HepG2 (cell line): ENCODE data around the gene POLDIP3. TPM values are rescaled to one million over a fixed set of nuclear protein-coding genes. Genes with fewer than 3 reads are reported as not detected.

Source experiments
- CBX1 ChIP-seq: IDR thresholded peaks from one replicate; pipeline ENCODE4 v1.6.1; 2016; ENCODE audit warnings: antibody characterized with exemption, low read depth
- EP300 ChIP-seq, 3 experiments: sonication (generic) in 1 of 3; formaldehyde crosslinking in 1 of 3; IDR thresholded peaks; 2 replicates each; pipeline versions ENCODE4 v1.5.1 to v1.6.1; 2011 to 2020; ENCODE audit warnings: low read depth in 2 of 3, low read length in 2 of 3, borderline replicate concordance in 1 of 3, improper control_type of control experiment in 1 of 3, mild to moderate bottlenecking in 1 of 3, missing genetic modification reagents in 1 of 3, moderate library complexity in 1 of 3
- KAT7 ChIP-seq: IDR thresholded peaks from 2 replicates; pipeline ENCODE4 v1.6.1; 2018; ENCODE audit warnings: borderline replicate concordance, missing compliant biosample characterization
- KDM1A ChIP-seq: IDR thresholded peaks from 2 replicates; pipeline ENCODE4 v1.6.1; 2016; ENCODE audit warnings: missing compliant biosample characterization
- MAFK ChIP-seq, 2 experiments: IDR thresholded peaks in 1 of 2; conservative IDR thresholded peaks in 1 of 2; 2 replicates each; pipeline ENCODE4 v1.6.1; 2011; ENCODE audit warnings: improper control_type of control experiment in 2 of 2, low read length in 2 of 2
- MIER2 ChIP-seq: IDR thresholded peaks from 2 replicates; pipeline ENCODE4 v1.6.1; 2016; ENCODE audit warnings: missing biosample characterization, missing genetic modification reagents
- MIXL1 ChIP-seq: IDR thresholded peaks from 2 replicates; pipeline ENCODE4 v1.6.1; 2016
- NFKB2 ChIP-seq: sonication (generic); formaldehyde crosslinking; IDR thresholded peaks from 2 replicates; pipeline ENCODE4 v1.4.0; 2020; ENCODE audit warnings: missing genetic modification reagents, borderline replicate concordance
- SRY ChIP-seq: sonication (generic); formaldehyde crosslinking; IDR thresholded peaks from 2 replicates; pipeline ENCODE4 v1.8.0; 2022; ENCODE audit warnings: mild to moderate bottlenecking, missing genetic modification reagents
- STAG1 ChIP-seq: sonication (generic); formaldehyde crosslinking; IDR thresholded peaks from 2 replicates; pipeline ENCODE4 v1.4.0; 2020; ENCODE audit warnings: missing genetic modification reagents
- ZFP36L2 ChIP-seq: sonication (generic); formaldehyde crosslinking; IDR thresholded peaks from 2 replicates; pipeline ENCODE4 v1.4.0; 2020; ENCODE audit warnings: missing genetic modification reagents
- ZNF747 ChIP-seq: sonication (generic); formaldehyde crosslinking; IDR thresholded peaks from 2 replicates; pipeline ENCODE4 v1.8.1; 2023; ENCODE audit warnings: missing genetic modification reagents, mild to moderate bottlenecking, borderline replicate concordance
- ZZZ3 ChIP-seq: sonication (generic); formaldehyde crosslinking; IDR thresholded peaks from 2 replicates; pipeline ENCODE4 v1.4.0; 2020; ENCODE audit warnings: missing genetic modification reagents, mild to moderate bottlenecking, borderline replicate concordance
- polyA plus RNA-seq, 8 experiments: library from polyadenylated mRNA; depleted of rRNA in 3 of 8; stranded (reverse) in 7 of 8; unstranded in 1 of 8; fragments of >200 nt; fragmentation: Illumina TruSeq in 4 of 8; extraction: Trizol in 4 of 8; gene quantifications; 2 replicates each; pipeline versions ENCODE4 v1.2.1 to v1.2.3, GENCODE V29; 2011 to 2016; ENCODE audit warnings: low read depth in 4 of 8, missing spikeins in 1 of 8, mixed read lengths in 1 of 8; ENCODE audit not compliant: insufficient read depth in 1 of 8
- total RNA-seq, 5 experiments: library from RNA; depleted of rRNA; stranded (reverse); fragments of >200 nt; fragmentation: Illumina TruSeq; extraction: Trizol; gene quantifications; 2 replicates each; pipeline ENCODE4 v1.2.3, GENCODE V29; 2016; ENCODE audit warnings: low read depth in 1 of 5
- TF ChIP-seq, protein P1 (sequence below): sonication (generic); formaldehyde crosslinking; IDR thresholded peaks from 2 replicates; pipeline ENCODE4 v1.4.0; 2020; ENCODE audit warnings: missing genetic modification reagents
- TF ChIP-seq, protein P2 (sequence below): sonication (generic); formaldehyde crosslinking; IDR thresholded peaks from 2 replicates; pipeline ENCODE4 v1.5.0; 2020; ENCODE audit warnings: mild to moderate bottlenecking, missing genetic modification reagents, moderate library complexity
- TF ChIP-seq, protein P3 (sequence below): sonication (generic); formaldehyde crosslinking; IDR thresholded peaks from 2 replicates; pipeline ENCODE4 v1.4.0; 2020; ENCODE audit warnings: missing genetic modification reagents, mild to moderate bottlenecking, borderline replicate concordance
- TF ChIP-seq, protein P4 (sequence below): sonication (generic); formaldehyde crosslinking; IDR thresholded peaks from 2 replicates; pipeline ENCODE4 v1.4.0; 2020; ENCODE audit warnings: missing genetic modification reagents, borderline replicate concordance
- TF ChIP-seq, protein P5 (sequence below): sonication (generic); formaldehyde crosslinking; IDR thresholded peaks from 2 replicates; pipeline ENCODE4 v1.4.0; 2020; ENCODE audit warnings: missing genetic modification reagents
- TF ChIP-seq, protein P6 (sequence below): sonication (generic); formaldehyde crosslinking; IDR thresholded peaks from 2 replicates; pipeline ENCODE4 v1.8.0; 2022; ENCODE audit warnings: missing genetic modification reagents, mild to moderate bottlenecking, borderline replicate concordance

POLDIP3 gene
- total and polyA plus RNA-seq, 2 of the 13 experiments (the other 11 are each of a cell fraction or from before 2014, with no cell fraction given), result 45.8 to 47.4 TPM

DNA sequence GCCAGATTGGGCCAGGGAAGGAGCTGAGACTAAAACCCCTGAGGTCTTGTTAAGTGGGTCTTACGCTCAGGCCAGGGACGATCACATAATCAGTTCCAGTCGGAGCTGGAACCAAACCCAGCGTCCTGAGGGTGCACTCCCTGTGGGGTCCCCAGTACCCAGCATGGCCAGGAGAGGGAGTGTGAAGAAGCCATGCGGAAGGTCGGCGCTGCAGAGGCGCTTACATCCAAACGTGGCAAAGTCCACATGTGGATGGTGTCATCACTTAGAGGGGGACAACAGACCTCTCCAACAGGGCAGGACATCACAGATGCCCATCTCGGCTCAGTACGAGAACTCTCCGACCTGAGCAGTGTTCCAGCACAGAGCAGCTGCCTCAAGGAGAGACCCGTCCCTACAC, 17.4 kb upstream of the POLDIP3 start (continued):
- TF ChIP-seq, protein P1, sequence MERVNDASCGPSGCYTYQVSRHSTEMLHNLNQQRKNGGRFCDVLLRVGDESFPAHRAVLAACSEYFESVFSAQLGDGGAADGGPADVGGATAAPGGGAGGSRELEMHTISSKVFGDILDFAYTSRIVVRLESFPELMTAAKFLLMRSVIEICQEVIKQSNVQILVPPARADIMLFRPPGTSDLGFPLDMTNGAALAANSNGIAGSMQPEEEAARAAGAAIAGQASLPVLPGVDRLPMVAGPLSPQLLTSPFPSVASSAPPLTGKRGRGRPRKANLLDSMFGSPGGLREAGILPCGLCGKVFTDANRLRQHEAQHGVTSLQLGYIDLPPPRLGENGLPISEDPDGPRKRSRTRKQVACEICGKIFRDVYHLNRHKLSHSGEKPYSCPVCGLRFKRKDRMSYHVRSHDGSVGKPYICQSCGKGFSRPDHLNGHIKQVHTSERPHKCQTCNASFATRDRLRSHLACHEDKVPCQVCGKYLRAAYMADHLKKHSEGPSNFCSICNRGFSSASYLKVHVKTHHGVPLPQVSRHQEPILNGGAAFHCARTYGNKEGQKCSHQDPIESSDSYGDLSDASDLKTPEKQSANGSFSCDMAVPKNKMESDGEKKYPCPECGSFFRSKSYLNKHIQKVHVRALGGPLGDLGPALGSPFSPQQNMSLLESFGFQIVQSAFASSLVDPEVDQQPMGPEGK (CRISPR knock-in tag), result 0 out of 2 replicates have a peak, but pooled peaks have one; percentile 12
- TF ChIP-seq SRY (no peak), KDM1A (no peak), KAT7 (CRISPR knock-in tag) (no peak), STAG1 (peak; percentile 20; the same call in 1 of the 2 replicates), MIXL1 (CRISPR knock-in tag) (no peak), EP300 (IDR thresholded peaks at IDR 0.05; ENCODE audit: low read depth in 2 of 2, low read length in 2 of 2) (no peak), EP300 (CRISPR knock-in tag; IDR thresholded peaks at IDR 0.05; ENCODE audit: borderline replicate concordance) (no peak), CBX1 (no peak), MIER2 (no peak), MAFK (conservative IDR thresholded peaks at IDR 0.05 in 1 of 2, IDR thresholded peaks at IDR 0.05 in 1 of 2; ENCODE audit: low read length in 2 of 2) (no peak), ZFP36L2 (CRISPR knock-in tag) (no peak), NFKB2 (CRISPR knock-in tag) (no peak), ZZZ3 (no peak), ZNF747 (no peak)
- TF ChIP-seq, protein P2, sequence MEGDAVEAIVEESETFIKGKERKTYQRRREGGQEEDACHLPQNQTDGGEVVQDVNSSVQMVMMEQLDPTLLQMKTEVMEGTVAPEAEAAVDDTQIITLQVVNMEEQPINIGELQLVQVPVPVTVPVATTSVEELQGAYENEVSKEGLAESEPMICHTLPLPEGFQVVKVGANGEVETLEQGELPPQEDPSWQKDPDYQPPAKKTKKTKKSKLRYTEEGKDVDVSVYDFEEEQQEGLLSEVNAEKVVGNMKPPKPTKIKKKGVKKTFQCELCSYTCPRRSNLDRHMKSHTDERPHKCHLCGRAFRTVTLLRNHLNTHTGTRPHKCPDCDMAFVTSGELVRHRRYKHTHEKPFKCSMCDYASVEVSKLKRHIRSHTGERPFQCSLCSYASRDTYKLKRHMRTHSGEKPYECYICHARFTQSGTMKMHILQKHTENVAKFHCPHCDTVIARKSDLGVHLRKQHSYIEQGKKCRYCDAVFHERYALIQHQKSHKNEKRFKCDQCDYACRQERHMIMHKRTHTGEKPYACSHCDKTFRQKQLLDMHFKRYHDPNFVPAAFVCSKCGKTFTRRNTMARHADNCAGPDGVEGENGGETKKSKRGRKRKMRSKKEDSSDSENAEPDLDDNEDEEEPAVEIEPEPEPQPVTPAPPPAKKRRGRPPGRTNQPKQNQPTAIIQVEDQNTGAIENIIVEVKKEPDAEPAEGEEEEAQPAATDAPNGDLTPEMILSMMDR (CRISPR knock-in tag), result peak; percentile 49; the same call in 1 of the 2 replicates
- TF ChIP-seq, protein P3, sequence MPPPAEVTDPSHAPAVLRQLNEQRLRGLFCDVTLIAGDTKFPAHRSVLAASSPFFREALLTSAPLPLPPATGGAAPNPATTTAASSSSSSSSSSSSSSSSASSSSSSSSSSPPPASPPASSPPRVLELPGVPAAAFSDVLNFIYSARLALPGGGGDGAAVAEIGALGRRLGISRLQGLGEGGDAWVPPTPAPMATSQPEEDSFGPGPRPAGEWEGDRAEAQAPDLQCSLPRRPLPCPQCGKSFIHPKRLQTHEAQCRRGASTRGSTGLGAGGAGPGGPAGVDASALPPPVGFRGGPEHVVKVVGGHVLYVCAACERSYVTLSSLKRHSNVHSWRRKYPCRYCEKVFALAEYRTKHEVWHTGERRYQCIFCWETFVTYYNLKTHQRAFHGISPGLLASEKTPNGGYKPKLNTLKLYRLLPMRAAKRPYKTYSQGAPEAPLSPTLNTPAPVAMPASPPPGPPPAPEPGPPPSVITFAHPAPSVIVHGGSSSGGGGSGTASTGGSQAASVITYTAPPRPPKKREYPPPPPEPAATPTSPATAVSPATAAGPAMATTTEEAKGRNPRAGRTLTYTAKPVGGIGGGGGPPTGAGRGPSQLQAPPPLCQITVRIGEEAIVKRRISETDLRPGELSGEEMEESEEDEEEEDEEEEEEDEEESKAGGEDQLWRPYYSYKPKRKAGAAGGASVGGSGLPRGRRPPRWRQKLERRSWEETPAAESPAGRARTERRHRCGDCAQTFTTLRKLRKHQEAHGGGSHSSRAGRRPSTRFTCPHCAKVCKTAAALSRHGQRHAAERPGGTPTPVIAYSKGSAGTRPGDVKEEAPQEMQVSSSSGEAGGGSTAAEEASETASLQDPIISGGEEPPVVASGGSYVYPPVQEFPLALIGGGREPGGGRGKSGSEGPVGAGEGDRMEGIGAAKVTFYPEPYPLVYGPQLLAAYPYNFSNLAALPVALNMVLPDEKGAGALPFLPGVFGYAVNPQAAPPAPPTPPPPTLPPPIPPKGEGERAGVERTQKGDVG (CRISPR knock-in tag), result peak; percentile 60; the same call in 1 of the 2 replicates
- TF ChIP-seq, protein P4, sequence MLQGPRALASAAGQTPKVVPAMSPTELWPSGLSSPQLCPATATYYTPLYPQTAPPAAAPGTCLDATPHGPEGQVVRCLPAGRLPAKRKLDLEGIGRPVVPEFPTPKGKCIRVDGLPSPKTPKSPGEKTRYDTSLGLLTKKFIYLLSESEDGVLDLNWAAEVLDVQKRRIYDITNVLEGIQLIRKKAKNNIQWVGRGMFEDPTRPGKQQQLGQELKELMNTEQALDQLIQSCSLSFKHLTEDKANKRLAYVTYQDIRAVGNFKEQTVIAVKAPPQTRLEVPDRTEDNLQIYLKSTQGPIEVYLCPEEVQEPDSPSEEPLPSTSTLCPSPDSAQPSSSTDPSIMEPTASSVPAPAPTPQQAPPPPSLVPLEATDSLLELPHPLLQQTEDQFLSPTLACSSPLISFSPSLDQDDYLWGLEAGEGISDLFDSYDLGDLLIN (CRISPR knock-in tag), result no peak
- TF ChIP-seq, protein P5, sequence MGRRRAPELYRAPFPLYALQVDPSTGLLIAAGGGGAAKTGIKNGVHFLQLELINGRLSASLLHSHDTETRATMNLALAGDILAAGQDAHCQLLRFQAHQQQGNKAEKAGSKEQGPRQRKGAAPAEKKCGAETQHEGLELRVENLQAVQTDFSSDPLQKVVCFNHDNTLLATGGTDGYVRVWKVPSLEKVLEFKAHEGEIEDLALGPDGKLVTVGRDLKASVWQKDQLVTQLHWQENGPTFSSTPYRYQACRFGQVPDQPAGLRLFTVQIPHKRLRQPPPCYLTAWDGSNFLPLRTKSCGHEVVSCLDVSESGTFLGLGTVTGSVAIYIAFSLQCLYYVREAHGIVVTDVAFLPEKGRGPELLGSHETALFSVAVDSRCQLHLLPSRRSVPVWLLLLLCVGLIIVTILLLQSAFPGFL, result no peak
- TF ChIP-seq, protein P6, sequence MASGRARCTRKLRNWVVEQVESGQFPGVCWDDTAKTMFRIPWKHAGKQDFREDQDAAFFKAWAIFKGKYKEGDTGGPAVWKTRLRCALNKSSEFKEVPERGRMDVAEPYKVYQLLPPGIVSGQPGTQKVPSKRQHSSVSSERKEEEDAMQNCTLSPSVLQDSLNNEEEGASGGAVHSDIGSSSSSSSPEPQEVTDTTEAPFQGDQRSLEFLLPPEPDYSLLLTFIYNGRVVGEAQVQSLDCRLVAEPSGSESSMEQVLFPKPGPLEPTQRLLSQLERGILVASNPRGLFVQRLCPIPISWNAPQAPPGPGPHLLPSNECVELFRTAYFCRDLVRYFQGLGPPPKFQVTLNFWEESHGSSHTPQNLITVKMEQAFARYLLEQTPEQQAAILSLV, result no peak
